H9 (cell line): ENCODE measurements around the gene WDR64. TPM values are rescaled to one million over a fixed set of nuclear protein-coding genes. Genes with fewer than 3 reads are reported as not detected.

ENCODE experiments used
- DNase-seq: peaks from one replicate; pipeline ENCODE4 v3.0.0-alpha.2; 2017
- H2AFZ ChIP-seq: one replicate; pipeline ENCODE4 v1.6.1; 2013; ENCODE audit warnings: mild to moderate bottlenecking, low read length, control low read depth, moderate library complexity
- H2AK5ac ChIP-seq: 2 replicates; pipeline ENCODE4 v1.6.1; 2013; ENCODE audit warnings: low read length, control low read depth, mixed read lengths; ENCODE audit not compliant: insufficient read length
- H2BK120ac ChIP-seq: one replicate; pipeline ENCODE4 v1.6.1; 2013; ENCODE audit warnings: low read depth, mild to moderate bottlenecking, low read length, control low read depth, inconsistent platforms; ENCODE audit not compliant: poor library complexity, severe bottlenecking
- H2BK12ac ChIP-seq: 2 replicates; pipeline ENCODE4 v1.6.1; 2013; ENCODE audit warnings: low read length, control low read depth, mixed read lengths, low read depth; ENCODE audit not compliant: insufficient read length
- H2BK15ac ChIP-seq: 2 replicates; pipeline ENCODE4 v1.6.1; 2013; ENCODE audit warnings: low read depth, low read length, control low read depth
- H2BK20ac ChIP-seq: one replicate; pipeline ENCODE4 v1.6.1; 2013; ENCODE audit warnings: low read depth, mild to moderate bottlenecking, low read length, control low read depth, inconsistent platforms; ENCODE audit not compliant: poor library complexity, severe bottlenecking
- H2BK5ac ChIP-seq: 2 replicates; pipeline ENCODE4 v1.6.1; 2013; ENCODE audit warnings: low read length, control low read depth, mixed read lengths; ENCODE audit not compliant: insufficient read length
- H3K14ac ChIP-seq: 2 replicates; pipeline ENCODE4 v1.6.1; 2013; ENCODE audit warnings: low read length, control low read depth; ENCODE audit not compliant: insufficient read depth
- H3K18ac ChIP-seq: 2 replicates; pipeline ENCODE4 v1.6.1; 2013; ENCODE audit warnings: low read depth, mild to moderate bottlenecking, mixed read lengths, low read length, control low read depth; ENCODE audit not compliant: insufficient read length
- H3K23ac ChIP-seq: 2 replicates; pipeline ENCODE4 v1.6.1; 2013; ENCODE audit warnings: low read length, control low read depth, mixed read lengths, low read depth; ENCODE audit not compliant: insufficient read length
- H3K23me2 ChIP-seq: 2 replicates; pipeline ENCODE4 v1.6.1; 2013; ENCODE audit warnings: low read depth, mild to moderate bottlenecking, mixed read lengths, low read length, control low read depth; ENCODE audit not compliant: insufficient read length, poor library complexity, severe bottlenecking
- H3K27ac ChIP-seq: 2 replicates; pipeline ENCODE4 v1.5.1; 2013; ENCODE audit warnings: low read length, control low read depth, mixed read lengths, low read depth; ENCODE audit not compliant: insufficient read length
- H3K27me3 ChIP-seq: 2 replicates; pipeline ENCODE4 v1.6.1; 2013; ENCODE audit warnings: low read length, control low read depth, inconsistent platforms; ENCODE audit not compliant: insufficient read depth
- H3K4ac ChIP-seq: 2 replicates; pipeline ENCODE4 v1.6.1; 2013; ENCODE audit warnings: low read depth, mild to moderate bottlenecking, control low read depth, inconsistent platforms, low read length, moderate library complexity
- H3K4me1 ChIP-seq: 2 replicates; pipeline ENCODE4 v1.6.1; 2013; ENCODE audit warnings: low read length, control low read depth, inconsistent platforms; ENCODE audit not compliant: insufficient read depth
- H3K4me2 ChIP-seq: 2 replicates; pipeline ENCODE4 v1.6.1; 2013; ENCODE audit warnings: low read length, control low read depth, mixed read lengths; ENCODE audit not compliant: insufficient read length, insufficient read depth
- H3K56ac ChIP-seq: 2 replicates; pipeline ENCODE4 v1.6.1; 2013; ENCODE audit warnings: low read depth, mild to moderate bottlenecking, mixed read lengths, low read length, control low read depth; ENCODE audit not compliant: insufficient read length
- H3K79me1 ChIP-seq: 2 replicates; pipeline ENCODE4 v1.6.1; 2013; ENCODE audit warnings: low read depth, mild to moderate bottlenecking, moderate library complexity, low read length, control low read depth, inconsistent platforms; ENCODE audit not compliant: insufficient read depth, poor library complexity, severe bottlenecking
- H3K79me2 ChIP-seq: 2 replicates; pipeline ENCODE4 v1.6.1; 2013; ENCODE audit warnings: low read length, control low read depth, inconsistent platforms; ENCODE audit not compliant: insufficient read depth
- H3K9ac ChIP-seq: 2 replicates; pipeline ENCODE4 v1.6.1; 2013; ENCODE audit warnings: low read length, control low read depth, mixed read lengths; ENCODE audit not compliant: insufficient read length; ENCODE audit errors: extremely low read depth
- H3K9me3 ChIP-seq: one replicate; pipeline ENCODE4 v1.6.1; 2013; ENCODE audit warnings: low read depth, low read length, inconsistent platforms; ENCODE audit not compliant: control insufficient read depth
- H3T11ph ChIP-seq: one replicate; pipeline ENCODE4 v1.6.1; 2013; ENCODE audit warnings: mild to moderate bottlenecking, low read length, control low read depth, inconsistent platforms
- H4K20me1 ChIP-seq: one replicate; pipeline ENCODE4 v1.6.1; 2013; ENCODE audit not compliant: control insufficient read depth, insufficient read length, insufficient read depth
- H4K5ac ChIP-seq: 2 replicates; pipeline ENCODE4 v1.6.1; 2013; ENCODE audit warnings: low read depth, mild to moderate bottlenecking, mixed read lengths, low read length, control low read depth; ENCODE audit not compliant: insufficient read length
- H4K8ac ChIP-seq: replicated peaks from 2 replicates; pipeline ENCODE4 v1.6.1; 2013; ENCODE audit warnings: low read length, control low read depth, mixed read lengths, low read depth; ENCODE audit not compliant: insufficient read length
- H4K91ac ChIP-seq: 2 replicates; pipeline ENCODE4 v1.6.1; 2013; ENCODE audit warnings: low read depth, mild to moderate bottlenecking, moderate library complexity, mixed read lengths, low read length, control low read depth; ENCODE audit not compliant: insufficient read length
- H3K27ac Mint-ChIP-seq, 3 experiments: 2 replicates in 2 of 3; 3 replicates in 1 of 3; pipeline ENCODE4 v1.8.0; 2020 to 2021; ENCODE audit warnings: mixed read lengths in 3 of 3, mild to moderate bottlenecking in 1 of 3, moderate library complexity in 1 of 3
- H3K27me3 Mint-ChIP-seq: 2 replicates; pipeline ENCODE4 v1.8.0; 2021; ENCODE audit warnings: low read depth, mild to moderate bottlenecking, moderate library complexity, mixed read lengths
- H3K36me3 Mint-ChIP-seq, 3 experiments: 2 replicates in 2 of 3; 3 replicates in 1 of 3; pipeline ENCODE4 v1.8.0; 2020 to 2021; ENCODE audit warnings: low read depth in 3 of 3, mixed read lengths in 3 of 3; ENCODE audit not compliant: insufficient read depth in 1 of 3
- H3K4me1 Mint-ChIP-seq, 2 experiments: 2 replicates each; pipeline ENCODE4 v1.8.0; 2020; ENCODE audit warnings: mixed read lengths in 2 of 2
- H3K4me3 Mint-ChIP-seq, 2 experiments: 2 replicates in 1 of 2; 3 replicates in 1 of 2; pipeline ENCODE4 v1.8.0; 2020 to 2021; ENCODE audit warnings: mild to moderate bottlenecking in 2 of 2, mixed read lengths in 2 of 2, moderate library complexity in 1 of 2
- H3K9me3 Mint-ChIP-seq, 2 experiments: 2 replicates in 1 of 2; 3 replicates in 1 of 2; pipeline ENCODE4 v1.8.0; 2020; ENCODE audit warnings: mild to moderate bottlenecking in 2 of 2, mixed read lengths in 2 of 2, moderate library complexity in 1 of 2
- WGBS: extraction: QIAGEN DNeasy Blood & Tissue Kit; methylation state at CpG from one replicate; pipeline ENCODE4 v1.1.7; 2013; ENCODE audit warnings: missing lambda C conversion rate, low lambda C conversion rate, mixed read lengths; ENCODE audit not compliant: insufficient read length; ENCODE audit errors: extremely low coverage; 5-methylcytosine and 5-hydroxymethylcytosine counted together
- total RNA-seq: library from RNA; stranded (reverse); gene quantifications from 2 replicates; pipeline ENCODE4 v1.2.1, GENCODE V29; 2021
- TF ChIP-seq, protein P1 (sequence below): fragments of 200-600 bp; sonication (generic); conservative IDR thresholded peaks from 3 replicates; pipeline ENCODE4 v1.8.0; 2021; ENCODE audit warnings: antibody characterized with exemption, mild to moderate bottlenecking

The WDR64 gene
- total RNA-seq, 1 experiment from 2014 or later: not detected

DNA sequence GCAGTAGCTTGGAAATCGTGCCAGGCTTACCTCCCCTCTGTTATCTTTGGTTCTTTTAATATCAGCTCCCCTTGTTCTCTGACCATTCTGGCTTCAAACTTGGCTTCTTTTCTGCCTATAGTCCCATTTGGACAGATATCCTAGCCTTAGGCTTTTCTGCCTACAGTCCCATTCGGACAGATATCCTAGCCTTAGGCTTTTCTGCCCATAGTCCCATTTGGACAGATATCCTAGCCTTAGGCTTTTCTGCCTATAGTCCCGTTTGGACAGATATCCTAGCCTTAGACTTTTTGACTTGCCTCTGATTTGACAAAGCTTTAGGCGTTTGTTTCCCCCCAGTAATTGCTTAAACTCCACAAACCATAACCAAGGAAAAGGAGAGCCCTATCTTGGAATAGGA lies 37.5 kb upstream of the WDR64 start:
- no peak overlapping the region for H4K91ac ChIP-seq
- Mint-ChIP-seq H3K27ac (no peak overlapping the region; a peak in 1 of 7 replicates), H3K4me1 (0 out of 4 replicates have a peak, but pooled peaks cover 0 to 2% of the 10 kb centered on the region in 2 experiments), H3K4me3 (no peak overlapping the region), H3K36me3 (no peaks in the 10 kb centered on the region; a peak in 1 of 7 replicates), H3K9me3 (no peaks in the 10 kb centered on the region), H3K27me3 (no peaks in the 10 kb centered on the region)
- no peak overlapping the region for H2BK120ac ChIP-seq
- H2BK5ac ChIP-seq: no peak overlapping the region
- H3K4me1 ChIP-seq: no peaks in the 10 kb centered on the region
- no peak overlapping the region for H2BK12ac ChIP-seq
- H4K8ac ChIP-seq: no peak overlapping the region
- H3K14ac ChIP-seq: no peak overlapping the region
- H3K27me3 ChIP-seq: no peaks in the 10 kb centered on the region
- H3K79me2 ChIP-seq: no peaks in the 10 kb centered on the region
- H3K23me2 ChIP-seq: no peaks in the 10 kb centered on the region
- H3K18ac ChIP-seq: no peak overlapping the region
- WGBS: no CpG with 5 or more reads among the region's 4 CpGs
- H3K23ac ChIP-seq: no peak overlapping the region
- no peak overlapping the region for H3K9ac ChIP-seq
- no peak overlapping the region for H3K56ac ChIP-seq
- no peak overlapping the region for H3K4ac ChIP-seq
- no peak overlapping the region for H2BK15ac ChIP-seq
- H3K9me3 ChIP-seq: no peaks in the 10 kb centered on the region
- no peak overlapping the region for H2AK5ac ChIP-seq
- TF ChIP-seq, protein P1, sequence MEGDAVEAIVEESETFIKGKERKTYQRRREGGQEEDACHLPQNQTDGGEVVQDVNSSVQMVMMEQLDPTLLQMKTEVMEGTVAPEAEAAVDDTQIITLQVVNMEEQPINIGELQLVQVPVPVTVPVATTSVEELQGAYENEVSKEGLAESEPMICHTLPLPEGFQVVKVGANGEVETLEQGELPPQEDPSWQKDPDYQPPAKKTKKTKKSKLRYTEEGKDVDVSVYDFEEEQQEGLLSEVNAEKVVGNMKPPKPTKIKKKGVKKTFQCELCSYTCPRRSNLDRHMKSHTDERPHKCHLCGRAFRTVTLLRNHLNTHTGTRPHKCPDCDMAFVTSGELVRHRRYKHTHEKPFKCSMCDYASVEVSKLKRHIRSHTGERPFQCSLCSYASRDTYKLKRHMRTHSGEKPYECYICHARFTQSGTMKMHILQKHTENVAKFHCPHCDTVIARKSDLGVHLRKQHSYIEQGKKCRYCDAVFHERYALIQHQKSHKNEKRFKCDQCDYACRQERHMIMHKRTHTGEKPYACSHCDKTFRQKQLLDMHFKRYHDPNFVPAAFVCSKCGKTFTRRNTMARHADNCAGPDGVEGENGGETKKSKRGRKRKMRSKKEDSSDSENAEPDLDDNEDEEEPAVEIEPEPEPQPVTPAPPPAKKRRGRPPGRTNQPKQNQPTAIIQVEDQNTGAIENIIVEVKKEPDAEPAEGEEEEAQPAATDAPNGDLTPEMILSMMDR: no peak
- H3T11ph ChIP-seq: no peak overlapping the region
- H2BK20ac ChIP-seq: no peak overlapping the region
- H3K27ac ChIP-seq: no peak overlapping the region
- no peak overlapping the region for H4K5ac ChIP-seq
- DNase-seq: no peak
- no peaks in the 10 kb centered on the region for H3K79me1 ChIP-seq
- no peak overlapping the region for H3K4me2 ChIP-seq
- no peak overlapping the region for H2AFZ ChIP-seq
- no peaks in the 10 kb centered on the region for H4K20me1 ChIP-seq
